HG03135 (cell line): ENCODE measurements around the gene SLC39A9.
"Not testable (repeated sequence)": the region's sequence is repeated elsewhere in the genome, so short reads cannot be mapped to it uniquely, and the experiment has no call there.

Source experiments
- ATAC-seq: cut with Tn5 transposase; IDR thresholded peaks from one replicate; pipeline ENCODE4 v1.9.1; 2021; ENCODE audit warnings: mild to moderate bottlenecking, moderate library complexity; ENCODE audit not compliant: unreplicated experiment

The SLC39A9 gene

GRCh38 chr14:69366761-69367160, 31.7 kb upstream of the SLC39A9 start:
- ATAC-seq = no peak

DNA sequence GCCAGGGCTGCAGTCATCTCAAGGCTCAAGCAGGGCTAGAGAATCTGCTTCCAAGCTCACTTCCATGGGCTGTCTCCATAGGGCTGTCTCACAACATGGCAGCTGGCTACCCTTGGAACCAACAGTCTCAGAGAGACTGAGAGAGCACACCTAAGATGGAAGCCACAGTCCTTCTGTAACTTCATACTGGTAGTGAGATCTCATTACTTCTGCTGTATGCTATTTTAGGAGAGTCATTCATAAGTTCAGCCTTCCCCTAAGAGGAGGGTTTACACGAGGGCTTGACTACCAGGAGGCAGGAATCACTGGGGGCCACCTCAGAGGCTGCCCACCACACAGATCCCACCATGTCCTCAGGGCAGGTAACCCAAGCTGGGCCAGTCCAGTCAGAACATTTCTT, 30.1 kb upstream of the SLC39A9 start:
- ATAC-seq = no peak

GRCh38 chr14:69370061-69370460, 28.4 kb upstream of the SLC39A9 start:
- no peak for ATAC-seq

GRCh38 chr14:69372146-69372545, 26.3 kb upstream of the SLC39A9 start:
- no peak for ATAC-seq

DNA sequence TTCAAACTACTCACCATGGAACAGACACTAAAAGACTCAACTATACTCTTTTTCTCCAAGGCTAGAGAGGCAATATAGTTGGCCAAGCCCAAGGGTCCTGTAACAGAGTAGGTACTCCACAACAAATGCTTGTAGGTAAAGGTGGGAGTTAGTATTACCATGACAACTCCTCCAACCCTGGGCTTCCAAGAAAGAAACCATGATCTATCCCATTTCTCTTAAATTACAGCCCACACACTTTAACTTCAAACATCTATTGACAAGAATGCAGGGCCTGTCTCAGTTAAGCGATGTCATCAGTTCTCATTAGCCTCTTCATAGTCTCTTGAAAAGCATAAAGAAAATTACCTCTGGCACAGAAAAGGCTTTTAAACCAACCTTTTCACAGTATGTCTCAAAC, 25.4 kb upstream of the SLC39A9 start:
- ATAC-seq = no peak

GRCh38 chr14:69374235-69374634, 24.3 kb upstream of the SLC39A9 start:
- no peak for ATAC-seq

- no peak for ATAC-seq
These were observed 23.3 kb upstream of the SLC39A9 start for GRCh38 chr14:69375182-69375581.

- no peak for ATAC-seq
These were observed 22.8 kb upstream of the SLC39A9 start for GRCh38 chr14:69375722-69376121.

- ATAC-seq = no peak
These were observed 22.1 kb upstream of the SLC39A9 start for GRCh38 chr14:69376439-69376838.

DNA sequence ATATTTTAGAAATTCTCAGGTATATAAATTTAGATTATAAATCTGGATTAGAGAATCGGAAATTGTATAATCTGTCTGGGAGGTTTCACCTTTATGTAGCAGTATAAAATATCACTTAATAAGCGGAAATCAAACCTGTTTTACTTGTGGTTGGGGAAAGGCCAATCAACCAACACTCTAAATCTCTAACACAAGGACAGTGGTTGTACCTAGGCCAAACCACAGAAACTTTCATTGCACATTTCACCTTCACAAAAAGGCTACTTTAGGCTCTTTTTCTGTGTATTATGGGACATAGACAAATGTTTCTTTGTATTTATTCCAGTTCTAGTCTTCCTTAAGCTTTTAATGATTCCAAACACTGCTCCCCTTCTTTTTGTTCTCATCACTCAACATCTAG, 20.2 kb upstream of the SLC39A9 start:
- ATAC-seq = no peak

GRCh38 chr14:69387311-69387710, 11.2 kb upstream of the SLC39A9 start:
- no peak for ATAC-seq

DNA sequence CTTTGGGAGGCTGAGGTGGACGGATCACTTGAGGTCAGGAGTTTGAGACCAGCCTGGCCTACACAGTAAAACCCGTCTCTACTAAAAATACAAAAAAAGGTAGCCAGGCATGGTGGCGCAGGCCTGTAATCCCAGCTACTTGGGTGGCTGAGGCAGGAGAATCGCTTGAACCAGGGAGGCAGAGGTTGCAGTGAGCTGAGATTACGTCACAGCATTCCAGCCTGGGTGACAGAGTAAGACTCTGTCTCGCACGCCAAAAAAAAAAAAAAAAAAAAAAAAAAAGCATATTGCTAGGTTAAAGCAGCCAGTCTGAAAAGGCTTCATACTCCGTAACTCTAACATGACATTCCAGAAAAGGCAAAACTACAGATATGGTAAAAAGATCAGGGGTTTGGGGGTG, 7.1 kb upstream of the SLC39A9 start:
- ATAC-seq = not testable (repeated sequence)

- no peak for ATAC-seq
These were observed 6.0 kb upstream of the SLC39A9 start for GRCh38 chr14:69392481-69392880.

DNA sequence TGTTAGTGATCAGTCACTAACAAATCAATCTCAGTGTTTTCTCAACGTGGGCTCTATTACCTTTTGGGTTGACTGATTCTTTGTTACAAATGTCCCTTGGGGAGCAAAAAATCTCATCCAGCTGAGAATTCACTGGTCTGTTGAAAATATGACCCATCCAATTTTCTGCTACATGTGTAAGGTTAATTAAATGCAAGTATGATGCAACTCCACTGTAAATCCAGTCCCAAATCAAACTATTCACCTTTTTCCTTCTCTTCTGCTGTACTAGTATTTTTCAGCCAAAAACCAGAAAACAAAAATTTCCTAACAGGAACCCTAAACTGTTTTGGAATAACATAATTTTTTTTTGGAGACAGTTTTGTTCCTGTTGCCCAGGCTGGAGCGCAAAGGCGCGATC, 2.6 kb upstream of the SLC39A9 start:
- no peak for ATAC-seq

DNA sequence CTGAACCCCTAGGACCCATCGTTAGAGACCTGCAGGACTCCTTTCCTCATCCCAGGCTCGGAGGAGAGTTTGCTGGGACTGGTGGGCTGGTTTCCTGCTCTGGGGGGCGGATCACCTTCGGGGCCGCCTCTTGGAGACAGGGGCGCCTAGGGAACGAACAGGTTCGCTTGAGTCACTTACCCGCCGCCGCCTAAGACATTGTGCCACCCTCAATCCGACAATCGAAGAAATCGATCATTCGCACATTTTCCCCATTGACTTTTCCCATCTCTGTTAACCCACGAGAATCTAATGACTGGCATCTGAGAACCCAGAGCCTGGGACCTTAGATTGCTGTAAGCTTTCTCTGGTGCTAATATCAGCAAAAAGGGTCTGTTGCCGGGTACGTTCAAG, 322 bp downstream of the SLC39A9 start:
- ATAC-seq = no peak

GRCh38 chr14:69399750-69400149, 1.3 kb downstream of the SLC39A9 start:
- no peak for ATAC-seq

- ATAC-seq = no peak
These were observed 1.7 kb downstream of the SLC39A9 start for GRCh38 chr14:69400154-69400553.

DNA sequence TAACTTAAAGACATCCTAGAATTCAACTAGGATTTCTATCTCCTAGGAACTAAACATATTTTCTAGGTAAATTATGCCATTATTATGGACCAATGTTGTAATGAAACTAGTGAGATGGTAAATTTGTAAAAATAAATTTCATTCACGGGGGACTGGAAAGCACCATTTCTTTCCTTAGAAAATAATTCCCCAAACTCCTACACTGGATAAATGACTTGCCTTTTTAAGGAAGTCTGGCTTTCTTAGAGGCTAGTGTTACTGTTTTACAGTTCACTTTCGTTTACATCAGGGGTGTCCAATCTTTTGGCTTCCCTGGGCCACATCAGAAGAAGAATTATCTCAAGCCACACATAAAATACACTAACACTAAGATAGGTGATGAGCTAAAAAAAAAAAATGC, 3.3 kb downstream of the SLC39A9 start:
- no peak for ATAC-seq

- ATAC-seq = no peak
These were observed 6.0 kb downstream of the SLC39A9 start for GRCh38 chr14:69404478-69404877.

DNA sequence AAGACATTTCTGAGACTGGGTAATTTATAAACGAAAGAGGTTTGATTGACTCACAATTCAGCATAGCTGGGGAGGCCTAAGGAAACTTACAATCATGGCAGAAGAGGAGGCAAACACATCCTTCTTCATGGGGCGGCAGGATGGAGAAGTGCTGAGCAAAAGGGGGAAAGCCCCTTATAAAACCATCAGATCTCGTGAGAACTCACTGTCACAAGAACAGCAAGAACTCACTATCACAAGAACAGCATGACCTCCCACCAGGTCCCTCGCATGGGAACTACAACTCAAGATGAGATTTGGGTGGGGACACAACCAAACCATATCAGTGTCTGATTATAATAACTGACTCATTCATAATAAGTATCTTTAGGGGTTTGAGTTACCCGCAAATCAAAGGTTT, 6.4 kb downstream of the SLC39A9 start:
- no peak for ATAC-seq

DNA sequence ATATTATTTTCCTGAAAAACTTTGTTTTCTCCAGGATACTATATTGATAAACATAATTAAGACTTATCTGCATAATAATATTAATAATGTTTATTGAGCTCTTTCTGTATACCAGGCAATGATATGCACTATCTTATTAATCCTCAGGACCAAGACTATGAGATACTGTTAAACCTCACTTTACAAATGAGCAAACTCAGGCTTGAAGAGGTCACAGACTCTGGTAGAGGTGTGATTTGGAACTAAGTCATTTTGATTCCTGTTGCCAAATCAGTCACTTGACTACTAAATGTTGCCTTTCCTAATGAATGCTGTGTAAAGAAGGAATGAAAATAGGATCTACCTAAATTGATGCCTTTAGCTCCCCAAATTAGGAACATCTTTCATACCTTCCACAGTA, 7.3 kb downstream of the SLC39A9 start:
- ATAC-seq = no peak

DNA sequence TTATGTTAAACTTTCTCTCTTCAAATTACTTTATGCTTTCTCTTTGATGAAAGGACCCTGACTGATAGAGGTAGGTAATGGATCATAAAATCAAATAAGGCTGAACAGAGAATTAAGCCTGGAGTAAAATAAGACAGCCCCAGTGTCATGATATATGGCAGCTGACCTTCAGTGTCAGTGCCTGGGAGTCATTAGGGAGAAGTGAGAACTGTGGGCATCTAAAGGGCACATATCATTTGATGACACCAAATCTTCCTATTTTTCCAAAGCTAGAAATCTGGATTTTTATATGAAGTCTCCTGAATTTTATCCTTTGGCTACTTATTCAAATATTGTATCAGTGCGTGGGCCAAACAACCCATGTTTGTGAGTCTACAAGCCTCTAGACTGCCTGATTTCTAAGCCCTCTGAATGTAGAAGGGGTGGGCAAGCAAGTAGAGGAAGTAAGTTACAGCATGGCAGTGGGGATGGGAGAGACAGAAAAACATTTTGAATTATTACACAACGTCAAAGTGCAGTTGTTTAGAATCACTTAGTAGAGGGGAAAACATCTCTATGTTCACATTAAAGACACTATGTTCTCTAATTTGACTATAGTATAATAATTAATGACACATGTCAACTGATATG, 10.0 kb downstream of the SLC39A9 start:
- ATAC-seq = no peak

- ATAC-seq = no peak
These were observed 15.0 kb downstream of the SLC39A9 start for GRCh38 chr14:69413483-69413882.
